ENCODE measurements around the gene ARL4A. TPM values are rescaled to one million over a fixed set of nuclear protein-coding genes. Genes with fewer than 3 reads are reported as not detected.

ARL4A gene
- total and polyA plus RNA-seq, 10 of the 15 experiments (the other 5 are each of a cell fraction or from before 2014, with no cell fraction given): 0.35 to 4.6 (median 2.7) TPM

GRCh38 chr7:12649348-12649747, 38.1 kb upstream of the ARL4A start:
- H3K4me1 ChIP-seq (ENCODE audit: control insufficient read depth, insufficient read depth, low read length): no peaks in the 10 kb centered on the region
- no peaks in the 10 kb centered on the region for H3K27me3 ChIP-seq (replicated peaks in 1 of 2; ENCODE audit: control insufficient read depth in 2 of 2, insufficient read depth in 2 of 2, low read length in 1 of 2)
- ChIA-PET SMC1A (ENCODE audit: uncharacterized antibody, unreplicated experiment) (no interaction called here), POLR2A (no interaction called here), RAD21 (ENCODE audit: unreplicated experiment) (no interaction called here), CTCF (interaction anchor here (0.7 to 1.1 kb wide), 2 partner anchors 10 to 17 kb away, joined by 3 read pairs; no protein-coding TSS in a partner anchor)
- H3K9ac ChIP-seq (ENCODE audit: control insufficient read depth, insufficient read depth, low read length): no peak overlapping the region
- in situ Hi-C loops (cut with MboI): loop anchor here (10.0 kb wide), 1 partner anchor 615 kb away; no protein-coding TSS in a partner anchor
- TF ChIP-seq CREM (IDR thresholded peaks at IDR 0.05; ENCODE audit: low read depth): no peak
- no peak for TF ChIP-seq RUNX3 (IDR thresholded peaks at IDR 0.05; ENCODE audit: low read length)
- no peak for TF ChIP-seq PAX8 (IDR thresholded peaks at IDR 0.05)
- no peak for TF ChIP-seq MEF2B (IDR thresholded peaks at IDR 0.05; ENCODE audit: partially characterized antibody, poor library complexity, severe bottlenecking)
- TF ChIP-seq SUZ12 (IDR thresholded peaks at IDR 0.05; ENCODE audit: unreplicated experiment): no peak
- TF ChIP-seq, protein P1, sequence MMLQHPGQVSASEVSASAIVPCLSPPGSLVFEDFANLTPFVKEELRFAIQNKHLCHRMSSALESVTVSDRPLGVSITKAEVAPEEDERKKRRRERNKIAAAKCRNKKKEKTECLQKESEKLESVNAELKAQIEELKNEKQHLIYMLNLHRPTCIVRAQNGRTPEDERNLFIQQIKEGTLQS (IDR thresholded peaks at IDR 0.05; ENCODE audit: borderline replicate concordance, extremely low read depth, low read depth, low read length): no peak
- TF ChIP-seq SREBF2 (IDR thresholded peaks at IDR 0.05; ENCODE audit: low read length): no peak
- TF ChIP-seq ZBED1 (IDR thresholded peaks at IDR 0.05; ENCODE audit: borderline replicate concordance): no peak
- no peak for TF ChIP-seq CBFB (IDR thresholded peaks at IDR 0.05; ENCODE audit: low read depth)
- no peak for TF ChIP-seq POLR2A (IDR thresholded peaks at IDR 0.05; ENCODE audit: low read depth, low read length)
- no peak for TF ChIP-seq POLR2AphosphoS2 (IDR thresholded peaks at IDR 0.05; ENCODE audit: low read depth, low read length)
- no peak for TF ChIP-seq CBX5 (IDR thresholded peaks at IDR 0.05; ENCODE audit: low read depth)
- no peak for TF ChIP-seq ZNF622 (IDR thresholded peaks at IDR 0.05)
- TF ChIP-seq SMAD5 (IDR thresholded peaks at IDR 0.05; ENCODE audit: low read depth): no peak
- TF ChIP-seq ZNF207 (IDR thresholded peaks at IDR 0.05; ENCODE audit: borderline replicate concordance): no peak
- TF ChIP-seq, protein P2, sequence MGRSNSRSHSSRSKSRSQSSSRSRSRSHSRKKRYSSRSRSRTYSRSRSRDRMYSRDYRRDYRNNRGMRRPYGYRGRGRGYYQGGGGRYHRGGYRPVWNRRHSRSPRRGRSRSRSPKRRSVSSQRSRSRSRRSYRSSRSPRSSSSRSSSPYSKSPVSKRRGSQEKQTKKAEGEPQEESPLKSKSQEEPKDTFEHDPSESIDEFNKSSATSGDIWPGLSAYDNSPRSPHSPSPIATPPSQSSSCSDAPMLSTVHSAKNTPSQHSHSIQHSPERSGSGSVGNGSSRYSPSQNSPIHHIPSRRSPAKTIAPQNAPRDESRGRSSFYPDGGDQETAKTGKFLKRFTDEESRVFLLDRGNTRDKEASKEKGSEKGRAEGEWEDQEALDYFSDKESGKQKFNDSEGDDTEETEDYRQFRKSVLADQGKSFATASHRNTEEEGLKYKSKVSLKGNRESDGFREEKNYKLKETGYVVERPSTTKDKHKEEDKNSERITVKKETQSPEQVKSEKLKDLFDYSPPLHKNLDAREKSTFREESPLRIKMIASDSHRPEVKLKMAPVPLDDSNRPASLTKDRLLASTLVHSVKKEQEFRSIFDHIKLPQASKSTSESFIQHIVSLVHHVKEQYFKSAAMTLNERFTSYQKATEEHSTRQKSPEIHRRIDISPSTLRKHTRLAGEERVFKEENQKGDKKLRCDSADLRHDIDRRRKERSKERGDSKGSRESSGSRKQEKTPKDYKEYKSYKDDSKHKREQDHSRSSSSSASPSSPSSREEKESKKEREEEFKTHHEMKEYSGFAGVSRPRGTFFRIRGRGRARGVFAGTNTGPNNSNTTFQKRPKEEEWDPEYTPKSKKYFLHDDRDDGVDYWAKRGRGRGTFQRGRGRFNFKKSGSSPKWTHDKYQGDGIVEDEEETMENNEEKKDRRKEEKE (IDR thresholded peaks at IDR 0.05): no peak
- no peak for TF ChIP-seq USF2 (IDR thresholded peaks at IDR 0.05; ENCODE audit: borderline replicate concordance, low read depth, low read length)
- no peak for TF ChIP-seq NFYA (IDR thresholded peaks at IDR 0.05; ENCODE audit: borderline replicate concordance, low read depth, low read length)
- no peak for TF ChIP-seq RBBP5 (conservative IDR thresholded peaks at IDR 0.05)
- intact Hi-C loops (cut with micrococcal nuclease; ENCODE audit: unreplicated experiment): loop anchor here (10.0 kb wide), 1 partner anchor 525 kb away; no protein-coding TSS in a partner anchor
- H3K4me2 ChIP-seq (ENCODE audit: control insufficient read depth, insufficient read depth): no peak overlapping the region
- FAIRE-seq (no peak), DNase-seq (ENCODE audit: low read depth, low spot score) (no peak), ATAC-seq (no peak)
- H3K79me2 ChIP-seq (ENCODE audit: control insufficient read depth, insufficient read depth, low read length): no peaks in the 10 kb centered on the region
- no peaks in the 10 kb centered on the region for H3K36me3 ChIP-seq (ENCODE audit: control insufficient read depth in 2 of 2, insufficient read depth in 2 of 2, low read length in 1 of 2)
- BruUV-seq (replicated peaks): no TSS peak
- no peaks in the 10 kb centered on the region for H4K20me1 ChIP-seq (ENCODE audit: control insufficient read depth, insufficient read depth)
- H2AFZ ChIP-seq (ENCODE audit: control insufficient read depth, low read depth, low read length): no peak overlapping the region
- no peak overlapping the region for H3K27ac ChIP-seq (ENCODE audit: control insufficient read depth, insufficient read depth)
- H3K4me3 ChIP-seq: no peak overlapping the region
- no peaks in the 10 kb centered on the region for H3K9me3 ChIP-seq (replicated peaks; ENCODE audit: control insufficient read depth, insufficient read depth, low read length)
